Activated CD4-positive, alpha-beta T cell treated with anti-CD3 and anti-CD28 coated beads for 24 hours (primary cell): ENCODE results near the gene DUSP14.

ENCODE experiments used
- DNase-seq, 2 donors: peaks; one replicate each; pipeline ENCODE4 v3.0.0-alpha.2; 2020; ENCODE audit warnings: low read depth in 2 of 2

The DUSP14 gene

GRCh38 chr17:37558299-37558698 lies 68.6 kb downstream of the DUSP14 start:
- no peak for DNase-seq

GRCh38 chr17:37562016-37562745 lies 72.5 kb downstream of the DUSP14 start:
- DNase-seq: no peak
